Naive thymus-derived CD4-positive, alpha-beta T cell (primary cell): ENCODE measurements around the gene PTX4. TPM values are rescaled to one million over a fixed set of nuclear protein-coding genes. Genes with fewer than 3 reads are reported as not detected.

Experiments used
- ATAC-seq: fragments of 150-1000 bp; cut with Tn5 transposase; 2 replicates; pipeline ENCODE4 v1.10.0; 2021; ENCODE audit warnings: mild to moderate bottlenecking, moderate library complexity
- CTCF ChIA-PET: fragments of 350-600 bp; sonication (Branson Sonifier 250); formaldehyde crosslinking; loops from one replicate; lab custom pipeline; 2021; ENCODE audit warnings: antibody characterized with exemption; lab: Charles Lee
- POLR2A ChIA-PET: fragments of 350-600 bp; sonication (Branson Sonifier 250); formaldehyde crosslinking; loops from one replicate; lab custom pipeline; 2021; ENCODE audit warnings: antibody characterized with exemption, inconsistent platforms; lab: Charles Lee
- DNase-seq, 9 donors: peaks; one replicate each; pipeline versions ENCODE4 v3.0.0 to v3.0.0-alpha.2; 2020 to 2022; ENCODE audit warnings: mixed read lengths in 1 of 9
- H3K27ac ChIP-seq: one replicate; pipeline ENCODE4 v1.7.0; 2013; ENCODE audit warnings: mild to moderate bottlenecking, low read depth, low read length, moderate library complexity
- H3K27me3 ChIP-seq, 2 donors: one replicate each; pipeline ENCODE4 v1.7.0; 2013; ENCODE audit warnings: low read length in 2 of 2, mild to moderate bottlenecking in 2 of 2, moderate library complexity in 2 of 2; ENCODE audit not compliant: control insufficient read depth in 2 of 2, insufficient read depth in 2 of 2
- H3K36me3 ChIP-seq, 3 experiments: 1 replicate in 2 of 3; 2 replicates in 1 of 3; pipeline ENCODE4 v1.7.0; 2013; ENCODE audit warnings: low read length in 3 of 3, mild to moderate bottlenecking in 3 of 3, moderate library complexity in 1 of 3; ENCODE audit not compliant: insufficient read depth in 3 of 3, control insufficient read depth in 2 of 3
- H3K4me1 ChIP-seq, 2 donors: one replicate each; pipeline ENCODE4 v1.7.0; 2013; ENCODE audit warnings: low read length in 2 of 2, mild to moderate bottlenecking in 2 of 2, moderate library complexity in 1 of 2; ENCODE audit not compliant: control insufficient read depth in 2 of 2, insufficient read depth in 2 of 2
- H3K4me3 ChIP-seq: 2 replicates; pipeline ENCODE4 v1.7.0; 2013; ENCODE audit warnings: mild to moderate bottlenecking, low read length
- H3K9me3 ChIP-seq, 3 experiments: 1 replicate in 2 of 3; 2 replicates in 1 of 3; pipeline ENCODE4 v1.7.0; 2013; ENCODE audit warnings: low read length in 3 of 3; ENCODE audit not compliant: control insufficient read depth in 2 of 3
- H3K27ac Mint-ChIP-seq, 9 donors: one replicate each; pipeline ENCODE4 v1.8.0; 2020 to 2022; ENCODE audit warnings: mixed read lengths in 9 of 9, mild to moderate bottlenecking in 8 of 9, moderate library complexity in 5 of 9, inconsistent platforms in 2 of 9
- H3K27me3 Mint-ChIP-seq, 5 donors: one replicate each; pipeline ENCODE4 v1.8.0; 2021 to 2022; ENCODE audit warnings: mixed read lengths in 5 of 5, mild to moderate bottlenecking in 1 of 5
- H3K36me3 Mint-ChIP-seq, 5 donors: one replicate each; pipeline ENCODE4 v1.8.0; 2020 to 2022; ENCODE audit warnings: mixed read lengths in 5 of 5, mild to moderate bottlenecking in 3 of 5, inconsistent platforms in 1 of 5
- H3K4me1 Mint-ChIP-seq, 7 donors: one replicate each; pipeline ENCODE4 v1.8.0; 2020 to 2022; ENCODE audit warnings: mixed read lengths in 7 of 7, mild to moderate bottlenecking in 3 of 7, inconsistent platforms in 1 of 7
- H3K4me3 Mint-ChIP-seq, 10 donors: one replicate each; pipeline ENCODE4 v1.8.0; 2020 to 2022; ENCODE audit warnings: mild to moderate bottlenecking in 10 of 10, mixed read lengths in 10 of 10, moderate library complexity in 6 of 10, inconsistent platforms in 2 of 10
- H3K9me3 Mint-ChIP-seq, 11 donors: one replicate each; pipeline ENCODE4 v1.8.0; 2020 to 2022; ENCODE audit warnings: mixed read lengths in 11 of 11, mild to moderate bottlenecking in 4 of 11, inconsistent platforms in 1 of 11, moderate library complexity in 1 of 11
- intact Hi-C, 2 donors: fragments of 100-400 bp; cut with micrococcal nuclease; formaldehyde crosslinking; loops; one replicate each; pipeline ENCODE4 v1.15.1; 2023
- polyA plus RNA-seq, 2 donors: library from polyadenylated mRNA; unstranded; fragments of 300-500 nt; fragmentation: Illumina TruSeq; gene quantifications; one replicate each; pipeline ENCODE4 v1.2.3, GENCODE V29; 2021
- total RNA-seq, 6 experiments: library from RNA in 5 of 6; stranded (reverse) in 5 of 6; gene quantifications; 1 replicate in 5 of 6; 2 replicates in 1 of 6; pipeline ENCODE4 v1.2.3 and lab custom pipeline; 2021 to 2026

The PTX4 gene
- total RNA-seq (under 1 TPM in 2 of 5 experiments, not detected in 3; 0.24 to 0.64 TPM), polyA plus RNA-seq (not detected), total RNA-seq (lab: John Stamatoyannopoulos, UW) (not detected)

GRCh38 chr16:1488619-1489018 is at the start of gene PTX4:
PTX4 (minus strand) TSS chr16:1488944; CDS start chr16:1488909, 35 bp downstream.
- H3K27ac Mint-ChIP-seq = peak within 1 kb of the TSS in 1 of 9 donors; percentile 43
- Histone ChIP-seq H3K4me3 (no peak within 1 kb of the TSS), H3K27me3 (no peaks in the 10 kb centered on the region), H3K4me1 (peaks cover 7 to 11% of the 10 kb centered on the region in 2 donors), H3K36me3 (peaks cover 0 to 4% (median 0%) of the 10 kb centered on the region in 3 experiments), H3K27ac (no peak within 1 kb of the TSS), H3K9me3 (no peaks in the 10 kb centered on the region)
- H3K4me3 Mint-ChIP-seq = no peak within 1 kb of the TSS
- no peaks in the 10 kb centered on the region for H3K27me3 Mint-ChIP-seq
- H3K9me3 Mint-ChIP-seq = peaks cover 0 to 1% (median 0%) of the 10 kb centered on the region in 11 donors
- peaks cover 8 to 15% (median 10%) of the 10 kb centered on the region in 7 donors for H3K4me1 Mint-ChIP-seq
- intact Hi-C loops = no loop called here
- ChIA-PET POLR2A (no interaction called here), CTCF (interaction anchor here (0.6 to 0.7 kb wide), 2 partner anchors 126 to 364 kb away, joined by 3 read pairs; no protein-coding TSS in a partner anchor)
- DNase-seq (no peak), ATAC-seq (no peak)
- peaks cover 0 to 1% (median 0%) of the 10 kb centered on the region in 5 donors for H3K36me3 Mint-ChIP-seq

GRCh38 chr16:1537763-1538289 is 49.1 kb upstream of the PTX4 start:
- intact Hi-C loops = loop anchor here (1.0 to 10.0 kb wide), 4 partner anchors 45 to 176 kb away; partner anchors contain the start of genes CLCN7 (in 1 of the 2), TELO2 (in 1 of the 2) and UQCC4 (in 1 of the 2)

GRCh38 chr16:1537138-1537577 is 48.4 kb upstream of the PTX4 start:
- intact Hi-C loops = loop anchor here (5.0 to 10.0 kb wide), 2 partner anchors 62 to 175 kb away; partner anchors contain the start of gene CLCN7 (in 1 of the 2)
- peak in 1 of 9 donors; percentile 33 for DNase-seq
- Histone ChIP-seq H3K4me3 (peak overlapping the region; percentile 30), H3K4me1 (peaks cover 32 to 56% of the 10 kb centered on the region in 2 donors), H3K36me3 (peaks cover 0 to 83% (median 17%) of the 10 kb centered on the region in 3 experiments), H3K9me3 (no peaks in the 10 kb centered on the region), H3K27me3 (no peaks in the 10 kb centered on the region), H3K27ac (peak overlapping the region; percentile 84)
- Mint-ChIP-seq H3K36me3 (peaks cover 11 to 34% (median 28%) of the 10 kb centered on the region in 5 donors), H3K4me1 (peaks cover 38 to 66% (median 55%) of the 10 kb centered on the region in 7 donors), H3K9me3 (no peaks in the 10 kb centered on the region), H3K27ac (peak overlapping the region; percentile 71 to 95 (median 91)), H3K27me3 (peaks cover 0 to 3% (median 0%) of the 10 kb centered on the region in 5 donors), H3K4me3 (peak overlapping the region; percentile 92 to 100 (median 98))
- no peak for ATAC-seq
- POLR2A ChIA-PET = interaction anchor here (0.8 to 3.7 kb wide), 14 partner anchors 8 to 245 kb away, joined by 3 to 21 read pairs (median 5); partner anchors contain the start of genes JPT2, NUBP2, SPSB3 and TELO2
- CTCF ChIA-PET = no interaction called here

More at GRCh38 chr16:1537763-1538289, 49.1 kb upstream of the PTX4 start:
- Histone ChIP-seq H3K9me3 (no peaks in the 10 kb centered on the region), H3K4me3 (peak overlapping the region; percentile 46), H3K36me3 (peaks cover 0 to 90% (median 17%) of the 10 kb centered on the region in 3 experiments), H3K27me3 (no peaks in the 10 kb centered on the region), H3K27ac (peak overlapping the region; percentile 84), H3K4me1 (peaks cover 30 to 54% of the 10 kb centered on the region in 2 donors)
- Mint-ChIP-seq H3K27me3 (peaks cover 0 to 3% (median 0%) of the 10 kb centered on the region in 5 donors), H3K27ac (peak overlapping the region; percentile 55 to 95 (median 91)), H3K4me1 (peaks cover 44 to 69% (median 52%) of the 10 kb centered on the region in 7 donors), H3K4me3 (peak overlapping the region; percentile 85 to 100 (median 98)), H3K36me3 (peaks cover 11 to 34% (median 28%) of the 10 kb centered on the region in 5 donors), H3K9me3 (no peaks in the 10 kb centered on the region)
- ChIA-PET POLR2A (interaction anchor here (0.7 to 3.7 kb wide), 16 partner anchors 9 to 245 kb away, joined by 3 to 21 read pairs (median 4); partner anchors contain the start of genes JPT2, NUBP2, SPSB3 and TELO2), CTCF (interaction anchor here (0.7 kb wide), 1 partner anchor 9 kb away, joined by 3 read pairs; no protein-coding TSS in a partner anchor)
- DNase-seq = peak in 7 of 9 donors; percentile 32 to 48 (median 39)
- peak; percentile 22 for ATAC-seq

- H3K9me3 Mint-ChIP-seq = no peaks in the 10 kb centered on the region
- DNase-seq (no peak), ATAC-seq (no peak)
- POLR2A ChIA-PET = interaction anchor here (1.1 to 3.7 kb wide), 10 partner anchors 9 to 141 kb away, joined by 3 to 21 read pairs (median 6); partner anchors contain the start of gene JPT2
- peak overlapping the region; percentile 84 for H3K27ac ChIP-seq
- peak overlapping the region; percentile 85 for H3K4me3 ChIP-seq
- peaks cover 37 to 62% (median 54%) of the 10 kb centered on the region in 7 donors for H3K4me1 Mint-ChIP-seq
- H3K27me3 ChIP-seq = no peaks in the 10 kb centered on the region
- intact Hi-C loops = loop anchor here (5.0 to 10.0 kb wide), 2 partner anchors 62 to 174 kb away; partner anchors contain the start of gene CLCN7 (in 1 of the 2)
- CTCF ChIA-PET = interaction anchor here (0.6 kb wide), 1 partner anchor 129 kb away, joined by 3 read pairs; no protein-coding TSS in a partner anchor
- peaks cover 11 to 34% (median 28%) of the 10 kb centered on the region in 5 donors for H3K36me3 Mint-ChIP-seq
- H3K9me3 ChIP-seq = no peaks in the 10 kb centered on the region
- peaks cover 32 to 57% of the 10 kb centered on the region in 2 donors for H3K4me1 ChIP-seq
- peak overlapping the region; percentile 71 to 95 (median 91) for H3K27ac Mint-ChIP-seq
- peaks cover 0 to 78% (median 17%) of the 10 kb centered on the region in 3 experiments for H3K36me3 ChIP-seq
- peak overlapping the region; percentile 92 to 100 (median 98) for H3K4me3 Mint-ChIP-seq
- peaks cover 0 to 3% (median 0%) of the 10 kb centered on the region in 5 donors for H3K27me3 Mint-ChIP-seq
Measured at GRCh38 chr16:1536601-1537000, 47.9 kb upstream of the PTX4 start.

GRCh38 chr16:1535391-1536291 is 46.9 kb upstream of the PTX4 start:
- peak in 8 of 9 donors; percentile 37 to 52 (median 44) for DNase-seq
- peaks cover 38 to 60% (median 52%) of the 10 kb centered on the region in 7 donors for H3K4me1 Mint-ChIP-seq

More at GRCh38 chr16:1535391-1536291, 46.9 kb upstream of the PTX4 start:
- H3K4me3 ChIP-seq = peak overlapping the region; percentile 85
- H3K9me3 ChIP-seq = no peaks in the 10 kb centered on the region
- H3K4me1 ChIP-seq = peaks cover 32 to 50% of the 10 kb centered on the region in 2 donors
- peaks cover 0 to 68% (median 17%) of the 10 kb centered on the region in 3 experiments for H3K36me3 ChIP-seq
- CTCF ChIA-PET = interaction anchor here (0.6 kb wide), 1 partner anchor 128 kb away, joined by 3 read pairs; no protein-coding TSS in a partner anchor
- peak overlapping the region; percentile 76 to 97 (median 94) for H3K27ac Mint-ChIP-seq
- H3K27ac ChIP-seq = peak overlapping the region; percentile 84
- POLR2A ChIA-PET = interaction anchor here (0.6 to 4.9 kb wide), 20 partner anchors 7 to 1052 kb away, joined by 3 to 38 read pairs (median 6); partner anchors contain the start of genes METTL26 and TELO2
- H3K4me3 Mint-ChIP-seq = peak overlapping the region; percentile 92 to 100 (median 98)
- ATAC-seq = peak; percentile 33
- intact Hi-C loops = loop anchor here (1.0 to 10.0 kb wide), 6 partner anchors 9 to 173 kb away; partner anchors contain the start of genes CLCN7 (in 1 of the 2), CRAMP1 (in 1 of the 2), IFT140 (in 1 of the 2) and JPT2 (in 1 of the 2)
- H3K27me3 ChIP-seq = no peaks in the 10 kb centered on the region
- peaks cover 11 to 34% (median 28%) of the 10 kb centered on the region in 5 donors for H3K36me3 Mint-ChIP-seq
- peaks cover 0 to 3% (median 0%) of the 10 kb centered on the region in 5 donors for H3K27me3 Mint-ChIP-seq
- H3K9me3 Mint-ChIP-seq = no peaks in the 10 kb centered on the region
